K562 (cell line): ENCODE measurements around the gene ADGRL3. TPM values are rescaled to one million over a fixed set of nuclear protein-coding genes. Genes with fewer than 3 reads are reported as not detected.

Source experiments
- ATAC-seq: fragments of 200-7000 bp; cut with Tn5 transposase; 3 replicates; pipeline ENCODE4 v1.9.1; 2020; ENCODE audit warnings: moderate library complexity
- BruUV-seq: library from RNA; stranded (reverse); fragments of 400-500 nt; replicated peaks from 2 replicates; lab custom pipeline; 2021; lab: Mats Ljungman, UMichigan
- CTCF ChIA-PET: fragments of 300-600 bp; formaldehyde crosslinking; extraction: SDS; loops from one replicate; lab custom pipeline; 2021; ENCODE audit warnings: low intra/inter-chr PET ratio; lab: Yijun Ruan, JAX
- POLR2A ChIA-PET: fragments of 300-600, 350-650 bp; sonication (Branson Sonifier 250); formaldehyde crosslinking; extraction: SDS; loops from one replicate; lab custom pipeline; 2021; ENCODE audit warnings: antibody characterized with exemption, inconsistent platforms; lab: Yijun Ruan, JAX
- DNase-seq, 4 experiments: peaks; one replicate each; pipeline versions ENCODE4 v3.0.0 to v3.0.0-alpha.2; 2011 to 2018; ENCODE audit warnings: low spot score in 3 of 4, mixed read lengths in 3 of 4; ENCODE audit errors: extremely low read depth in 1 of 4
- FAIRE-seq: peaks from 2 replicates; lab custom pipeline; 2011; peaks lifted over from hg19 to GRCh38; lab: Jason Lieb, UNC
- H2AFZ ChIP-seq: 2 replicates; pipeline ENCODE4 v1.6.0; 2011; ENCODE audit warnings: low read depth, low read length, control low read depth, inconsistent platforms
- H3K27ac ChIP-seq: fragments of 200-600 bp; 3 replicates; pipeline ENCODE4 v1.8.0; 2011; ENCODE audit warnings: low read depth, mild to moderate bottlenecking, control low read depth, inconsistent platforms, low read length, moderate library complexity, mixed read lengths; ENCODE audit errors: extremely low read depth
- H3K27me3 ChIP-seq, 2 experiments: fragments of 300-600 bp in 1 of 2; 2 replicates in 1 of 2; 3 replicates in 1 of 2; pipeline versions ENCODE4 v1.6.0 to v1.8.0; 2011; ENCODE audit warnings: inconsistent platforms in 2 of 2, low read length in 2 of 2, mild to moderate bottlenecking in 1 of 2, mixed read lengths in 1 of 2, moderate library complexity in 1 of 2; ENCODE audit not compliant: control insufficient read depth in 2 of 2, insufficient read depth in 2 of 2
- H3K36me3 ChIP-seq: fragments of 300-600 bp; 3 replicates; pipeline ENCODE4 v1.8.0; 2011; ENCODE audit warnings: mild to moderate bottlenecking, low read length, inconsistent platforms; ENCODE audit not compliant: control insufficient read depth, insufficient read depth
- H3K4me1 ChIP-seq, 2 experiments: fragments of 200-600 bp in 1 of 2; replicated peaks in 1 of 2; 2 replicates in 1 of 2; 3 replicates in 1 of 2; pipeline versions ENCODE4 v1.5.1 to v1.8.0; 2011; ENCODE audit warnings: inconsistent platforms in 2 of 2, low read length in 2 of 2, mild to moderate bottlenecking in 1 of 2, mixed read lengths in 1 of 2, moderate library complexity in 1 of 2; ENCODE audit not compliant: control insufficient read depth in 2 of 2, insufficient read depth in 2 of 2
- H3K4me2 ChIP-seq: 2 replicates; pipeline ENCODE4 v1.6.1; 2011; ENCODE audit warnings: low read length, control low read depth, inconsistent platforms, mixed read lengths; ENCODE audit not compliant: insufficient read depth
- H3K4me3 ChIP-seq: fragments of 200-600 bp; sonication (generic), shearing (Covaris generic); 2 replicates; pipeline ENCODE4 v1.5.1; 2016; ENCODE audit warnings: control low read depth, inconsistent platforms
- H3K79me2 ChIP-seq: fragments of 200-600 bp; 3 replicates; pipeline ENCODE4 v1.8.0; 2011; ENCODE audit warnings: low read length, inconsistent platforms; ENCODE audit not compliant: control insufficient read depth, insufficient read depth
- H3K9ac ChIP-seq, 2 experiments: 2 replicates each; pipeline versions ENCODE4 v1.6.0 to v1.6.1; 2011; ENCODE audit warnings: low read depth in 2 of 2, low read length in 2 of 2, control low read depth in 1 of 2, inconsistent platforms in 1 of 2, mild to moderate bottlenecking in 1 of 2, mixed read lengths in 1 of 2; ENCODE audit not compliant: insufficient read depth in 1 of 2
- H3K9me1 ChIP-seq: one replicate; pipeline ENCODE4 v1.6.0; 2011; ENCODE audit warnings: inconsistent platforms, mild to moderate bottlenecking, low read length, moderate library complexity; ENCODE audit not compliant: control insufficient read depth, insufficient read depth
- H3K9me3 ChIP-seq: replicated peaks from 2 replicates; pipeline ENCODE4 v1.5.1; 2011; ENCODE audit warnings: low read depth, low read length, inconsistent platforms; ENCODE audit not compliant: control insufficient read depth, insufficient read depth
- H4K20me1 ChIP-seq: replicated peaks from 2 replicates; pipeline ENCODE4 v1.6.1; 2011; ENCODE audit warnings: low read length, inconsistent platforms, mixed read lengths; ENCODE audit not compliant: control insufficient read depth, insufficient read depth
- FOXK1 ChIP-seq: sonication (generic); formaldehyde crosslinking; IDR thresholded peaks from 2 replicates; pipeline ENCODE4 v1.8.0; 2022; ENCODE audit warnings: missing genetic modification reagents, mild to moderate bottlenecking, borderline replicate concordance
- FOXK2 ChIP-seq, 2 experiments: fragments of 450-650 bp; IDR thresholded peaks in 1 of 2; conservative IDR thresholded peaks in 1 of 2; 2 replicates each; pipeline ENCODE4 v1.6.1; 2016; ENCODE audit warnings: low read depth in 2 of 2, mild to moderate bottlenecking in 1 of 2
- SAFB ChIP-seq: fragments of 200-400 bp; formaldehyde crosslinking; IDR thresholded peaks from 2 replicates; pipeline ENCODE4 v1.6.1; 2017; ENCODE audit warnings: low read depth, low read length, borderline replicate concordance
- SMARCE1 ChIP-seq: fragments of 450-650 bp; IDR thresholded peaks from 2 replicates; pipeline ENCODE4 v1.7.1; 2016; ENCODE audit warnings: mild to moderate bottlenecking
- ZFP1 ChIP-seq: fragments of 450-650 bp; formaldehyde crosslinking; IDR thresholded peaks from 2 replicates; pipeline ENCODE4 v1.4.0; 2020; ENCODE audit warnings: mild to moderate bottlenecking, mixed read lengths
- ZKSCAN3 ChIP-seq: fragments of 250-450 bp; sonication (Bioruptor Pico); IDR thresholded peaks from 2 replicates; pipeline ENCODE4 v1.4.0; 2020
- ZNF174 ChIP-seq: fragments of 250-450 bp; sonication (Bioruptor Pico); IDR thresholded peaks from 2 replicates; pipeline ENCODE4 v1.4.0; 2020; ENCODE audit warnings: mild to moderate bottlenecking
- ZNF282 ChIP-seq: sonication (generic); formaldehyde crosslinking; IDR thresholded peaks from 2 replicates; pipeline ENCODE4 v1.8.1; 2023; ENCODE audit warnings: missing genetic modification reagents
- ZNF785 ChIP-seq: fragments of 250-450 bp; sonication (Bioruptor Pico); IDR thresholded peaks from 2 replicates; pipeline ENCODE4 v1.4.0; 2020; ENCODE audit warnings: mild to moderate bottlenecking
- in situ Hi-C: fragments of 300-500 bp; cut with MboI; formaldehyde crosslinking; loops from 4 replicates; pipeline ENCODE4 v1.15.0; 2018; ENCODE audit warnings: inconsistent platforms, mixed read lengths
- intact Hi-C: fragments of 100-400 bp; cut with micrococcal nuclease; formaldehyde crosslinking; loops from 2 replicates; pipeline ENCODE4 v1.14.2; 2022
- polyA plus RNA-seq, 8 experiments: library from polyadenylated mRNA; depleted of rRNA in 4 of 8; stranded (reverse) in 5 of 8; unstranded in 3 of 8; fragments of >200 nt; fragmentation: Nextera tagmentation in 2 of 8; fragmentation: Illumina TruSeq in 1 of 8; extraction: Ambion mirVana in 2 of 8; extraction: Trizol in 1 of 8; gene quantifications; 2 replicates each; pipeline versions ENCODE4 v1.2.1 to v1.2.3, GENCODE V29; 2011 to 2014; ENCODE audit warnings: inconsistent platforms in 1 of 8, missing spikeins in 1 of 8
- total RNA-seq, 7 experiments: library from RNA; depleted of rRNA in 6 of 7; stranded (reverse); fragments of >200 nt in 6 of 7; fragmentation: Illumina TruSeq in 2 of 7; extraction: Trizol in 2 of 7; gene quantifications; 2 replicates each; pipeline versions ENCODE4 v1.2.1 to v1.2.3, GENCODE V29; 2011 to 2021; ENCODE audit warnings: low replicate concordance in 1 of 7
- TF ChIP-seq, protein P1 (sequence below): fragments of 200-800 bp; sonication (Bioruptor generic); IDR thresholded peaks from 2 replicates; pipeline ENCODE4 v1.6.1; 2017; ENCODE audit warnings: missing genetic modification characterization, missing compliant biosample characterization
- TF ChIP-seq, protein P2 (sequence below): fragments of 450-650 bp; IDR thresholded peaks from 2 replicates; pipeline ENCODE4 v1.6.1; 2018; ENCODE audit warnings: mild to moderate bottlenecking, low read depth; ENCODE audit not compliant: partially characterized antibody

The ADGRL3 gene
- total and polyA plus RNA-seq, 9 of the 15 experiments (the other 6 are each of a cell fraction or from before 2014, with no cell fraction given) = 0.03 to 0.14 (median 0.04) TPM; not detected in 2

DNA sequence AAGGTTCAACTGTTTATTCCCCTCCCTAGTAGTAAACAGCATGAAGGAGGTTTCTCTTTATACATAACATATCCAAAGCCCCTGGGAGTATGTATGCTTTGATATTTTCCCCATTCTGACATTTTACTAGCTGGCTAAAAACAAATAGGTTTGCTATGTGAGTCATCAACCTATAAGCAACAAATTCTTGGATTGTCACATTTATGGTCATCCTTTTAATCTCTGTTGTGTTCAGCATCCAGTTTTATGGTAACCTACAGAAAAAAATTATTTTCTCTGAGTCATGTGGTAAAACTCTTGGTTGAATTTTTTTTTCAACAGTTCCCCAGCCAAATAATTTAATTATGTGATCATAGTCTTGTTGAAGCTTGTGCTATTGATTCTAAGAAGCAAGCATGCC is 734.1 kb downstream of the ADGRL3 start:
- in situ Hi-C loops = no loop called here
- intact Hi-C loops = no loop called here
- Histone ChIP-seq H3K79me2 (no peaks in the 10 kb centered on the region), H4K20me1 (no peaks in the 10 kb centered on the region), H3K27me3 (no peaks in the 10 kb centered on the region), H3K4me1 (no peaks in the 10 kb centered on the region), H3K9me1 (no peaks in the 10 kb centered on the region), H3K36me3 (no peaks in the 10 kb centered on the region), H3K4me3 (no peak overlapping the region), H3K9ac (no peak overlapping the region), H2AFZ (no peak overlapping the region), H3K4me2 (no peak overlapping the region), H3K27ac (no peak overlapping the region), H3K9me3 (no peaks in the 10 kb centered on the region)
- ATAC-seq = no peak
- TF ChIP-seq, protein P1, sequence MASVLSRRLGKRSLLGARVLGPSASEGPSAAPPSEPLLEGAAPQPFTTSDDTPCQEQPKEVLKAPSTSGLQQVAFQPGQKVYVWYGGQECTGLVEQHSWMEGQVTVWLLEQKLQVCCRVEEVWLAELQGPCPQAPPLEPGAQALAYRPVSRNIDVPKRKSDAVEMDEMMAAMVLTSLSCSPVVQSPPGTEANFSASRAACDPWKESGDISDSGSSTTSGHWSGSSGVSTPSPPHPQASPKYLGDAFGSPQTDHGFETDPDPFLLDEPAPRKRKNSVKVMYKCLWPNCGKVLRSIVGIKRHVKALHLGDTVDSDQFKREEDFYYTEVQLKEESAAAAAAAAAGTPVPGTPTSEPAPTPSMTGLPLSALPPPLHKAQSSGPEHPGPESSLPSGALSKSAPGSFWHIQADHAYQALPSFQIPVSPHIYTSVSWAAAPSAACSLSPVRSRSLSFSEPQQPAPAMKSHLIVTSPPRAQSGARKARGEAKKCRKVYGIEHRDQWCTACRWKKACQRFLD (CRISPR knock-in tag) = no peak
- TF ChIP-seq, protein P2, sequence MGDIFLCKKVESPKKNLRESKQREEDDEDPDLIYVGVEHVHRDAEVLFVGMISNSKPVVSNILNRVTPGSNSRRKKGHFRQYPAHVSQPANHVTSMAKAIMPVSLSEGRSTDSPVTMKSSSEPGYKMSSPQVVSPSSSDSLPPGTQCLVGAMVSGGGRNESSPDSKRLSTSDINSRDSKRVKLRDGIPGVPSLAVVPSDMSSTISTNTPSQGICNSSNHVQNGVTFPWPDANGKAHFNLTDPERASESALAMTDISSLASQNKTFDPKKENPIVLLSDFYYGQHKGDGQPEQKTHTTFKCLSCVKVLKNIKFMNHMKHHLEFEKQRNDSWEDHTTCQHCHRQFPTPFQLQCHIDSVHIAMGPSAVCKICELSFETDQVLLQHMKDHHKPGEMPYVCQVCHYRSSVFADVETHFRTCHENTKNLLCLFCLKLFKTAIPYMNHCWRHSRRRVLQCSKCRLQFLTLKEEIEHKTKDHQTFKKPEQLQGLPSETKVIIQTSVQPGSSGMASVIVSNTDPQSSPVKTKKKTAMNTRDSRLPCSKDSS = no peak
- TF ChIP-seq ZNF282 (CRISPR knock-in tag) = no peak
- no peak for TF ChIP-seq SAFB
- TF ChIP-seq FOXK1 (CRISPR knock-in tag) = no peak
- TF ChIP-seq SMARCE1 = no peak
- TF ChIP-seq ZKSCAN3 = no peak
- TF ChIP-seq ZNF174 (CRISPR knock-in tag) = no peak
- no peak for TF ChIP-seq ZNF785 (CRISPR knock-in tag)
- no peak for TF ChIP-seq FOXK2 (conservative IDR thresholded peaks at IDR 0.05 in 1 of 2, IDR thresholded peaks at IDR 0.05 in 1 of 2; ENCODE audit: low read depth in 2 of 2)
- TF ChIP-seq ZFP1 = no peak
- ChIA-PET CTCF (no interaction called here), POLR2A (no interaction called here)
- FAIRE-seq = no peak
- no TSS peak for BruUV-seq
- DNase-seq = no peak
